Suppressor macrophage treated with lipopolysaccharide for 4 hours (primary cell): ENCODE results near the gene CCER1.
"Not testable (repeated sequence)": the region's sequence is repeated elsewhere in the genome, so short reads cannot be mapped to it uniquely, and the experiment has no call there.

Experiments used
- DNase-seq: peaks from one replicate; pipeline ENCODE4 v3.0.0-alpha.2; 2020

The CCER1 gene, protein sequence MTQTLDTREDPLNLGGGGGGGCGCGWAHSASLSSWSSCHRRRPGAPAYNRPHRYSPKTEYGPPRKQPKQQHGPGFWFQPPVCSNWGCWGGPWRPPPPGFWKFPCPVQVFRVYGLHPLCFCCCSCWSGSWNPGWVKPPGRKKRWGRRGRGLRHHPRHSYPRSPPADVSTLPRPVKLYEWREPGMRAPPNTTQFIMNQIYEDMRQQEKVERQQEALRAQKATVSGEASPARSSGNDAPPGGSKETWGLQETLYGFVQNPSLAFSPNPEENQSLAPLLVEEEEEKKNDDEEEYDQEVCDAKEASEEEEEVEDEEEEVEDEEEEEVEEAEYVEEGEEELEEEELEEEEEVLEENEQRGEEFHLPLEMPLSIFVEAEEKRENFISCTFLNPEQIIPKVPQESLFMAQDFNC

GRCh38 chr12:90954921-90955320 lies at the start of gene CCER1:
Gene CCER1, minus strand, starts transcription at chr12:90955176. Its CDS starts 434 bp downstream, at chr12:90954742.
- DNase-seq, result no peak

DNA sequence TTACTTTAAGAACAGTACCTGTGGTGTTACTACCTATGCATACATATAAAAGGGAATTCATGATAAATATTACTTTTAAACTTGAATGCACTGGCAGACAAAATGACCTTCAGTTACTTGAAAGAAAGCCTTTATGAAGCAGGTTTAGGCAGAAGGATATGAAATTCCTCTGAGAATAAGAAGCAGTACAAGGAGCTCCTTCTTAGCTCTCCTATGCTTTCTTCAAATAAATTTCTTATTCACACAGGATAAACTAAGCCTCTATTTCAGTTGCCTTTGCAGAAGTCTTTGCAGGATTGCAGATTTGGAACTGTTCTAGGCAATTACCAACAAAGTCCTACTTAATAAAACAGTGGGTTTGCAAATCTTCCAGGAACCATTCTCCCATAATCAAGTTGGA lies 48.8 kb upstream of the CCER1 start:
- DNase-seq, result no peak

GRCh38 chr12:91001306-91001705 lies 46.3 kb upstream of the CCER1 start:
- no peak for DNase-seq

- DNase-seq, result no peak
Measured at GRCh38 chr12:90999966-91000365, 45.0 kb upstream of the CCER1 start.

DNA sequence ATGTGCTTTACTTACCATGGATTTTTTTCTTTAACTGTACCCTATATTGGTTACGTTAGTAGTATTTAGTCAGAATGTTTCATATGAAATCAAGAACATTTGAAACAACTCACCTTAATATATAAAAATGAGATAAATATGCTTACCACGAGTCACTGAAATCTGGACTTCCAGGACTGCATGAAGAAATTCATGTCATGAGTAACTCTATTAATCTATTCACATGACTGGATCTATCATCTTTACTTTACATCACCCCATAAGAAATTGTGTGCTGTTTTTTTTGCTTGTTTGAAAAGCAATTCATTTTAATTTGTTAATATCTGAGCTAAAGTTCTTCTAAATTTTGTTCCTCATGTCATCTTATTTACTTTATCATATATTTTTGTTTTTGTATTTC lies 44.6 kb upstream of the CCER1 start:
- DNase-seq, result no peak

DNA sequence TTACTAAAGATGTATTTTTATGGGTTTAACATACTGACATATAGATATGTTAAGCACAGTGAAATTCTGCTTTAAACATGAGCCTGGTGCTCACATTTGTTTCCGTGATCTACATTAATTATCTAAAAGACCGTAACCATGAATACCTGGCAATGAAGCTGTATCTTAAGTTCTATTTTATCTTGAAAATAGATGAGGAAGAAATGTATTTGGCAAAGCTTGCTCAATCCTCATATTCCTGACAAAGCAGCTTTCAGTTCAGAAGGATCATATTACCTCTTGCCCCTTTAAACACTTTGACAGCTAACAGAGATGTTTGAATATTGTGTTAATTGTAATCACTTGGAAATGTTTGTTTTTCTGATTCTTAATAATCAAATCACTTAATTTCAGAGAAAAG lies 40.0 kb upstream of the CCER1 start:
- no peak for DNase-seq

GRCh38 chr12:90991952-90992465 lies 37.0 kb upstream of the CCER1 start:
- DNase-seq, result no peak

- no peak for DNase-seq
Measured at GRCh38 chr12:90990611-90991010, 35.6 kb upstream of the CCER1 start.

DNA sequence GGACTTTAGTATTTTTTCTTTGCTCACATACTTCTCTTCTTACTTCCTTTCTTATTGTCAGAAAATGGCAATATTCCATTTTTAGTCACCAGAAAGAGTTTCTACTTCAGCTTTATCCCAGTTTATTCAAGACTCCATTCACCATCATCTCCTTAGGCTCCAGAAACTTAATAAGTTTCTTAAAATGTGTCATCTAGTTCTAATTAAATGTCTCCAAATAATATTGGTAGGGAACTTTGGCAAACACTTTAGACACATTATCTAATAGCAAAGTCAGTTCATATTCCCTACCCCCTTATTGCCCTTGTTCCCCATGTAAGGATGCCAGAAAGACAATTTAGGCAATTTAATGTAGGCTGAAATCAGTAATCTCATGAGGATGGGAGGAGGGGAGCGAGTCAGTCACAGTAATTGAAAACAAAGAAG lies 34.7 kb upstream of the CCER1 start:
- no peak for DNase-seq

DNA sequence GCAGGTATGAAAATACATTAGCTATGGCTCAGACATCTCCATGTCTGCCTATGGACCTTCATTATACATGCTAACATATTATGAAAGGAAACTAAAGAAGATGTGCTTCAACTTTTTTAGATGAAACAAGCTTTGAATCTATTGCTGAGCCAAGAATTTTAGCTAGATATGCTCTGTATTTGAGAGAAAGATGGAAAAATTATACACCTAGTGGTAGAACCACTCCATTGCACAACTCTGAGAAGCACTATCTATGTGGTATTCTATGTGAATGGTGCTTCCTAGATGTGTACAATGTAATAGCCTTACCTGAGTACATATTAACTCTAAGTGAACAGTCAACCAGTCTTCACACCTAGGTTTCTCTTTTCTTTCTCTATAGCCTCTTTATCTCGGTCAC lies 32.5 kb upstream of the CCER1 start:
- no peak for DNase-seq

- no peak for DNase-seq
Measured at GRCh38 chr12:90987101-90987500, 32.1 kb upstream of the CCER1 start.

DNA sequence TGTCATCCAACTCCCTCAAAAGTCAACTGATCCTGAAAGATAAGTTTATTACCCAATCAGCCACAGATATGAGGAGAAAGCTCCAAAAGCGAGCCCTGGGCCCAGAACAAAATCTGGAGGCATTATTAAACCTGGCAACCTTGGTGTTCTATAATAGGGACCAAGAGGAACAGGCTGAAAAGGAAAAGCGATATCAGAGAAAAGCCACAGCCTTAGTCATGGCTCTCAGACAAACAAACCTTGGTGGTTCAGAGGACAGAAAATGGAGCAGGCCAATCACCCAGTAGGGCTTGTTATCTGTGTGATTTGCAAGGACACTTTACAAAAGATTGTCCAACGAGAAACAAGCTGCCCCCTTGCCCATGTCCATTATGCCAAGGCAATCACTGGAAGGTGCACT lies 30.4 kb upstream of the CCER1 start:
- DNase-seq, result not testable (repeated sequence)

DNA sequence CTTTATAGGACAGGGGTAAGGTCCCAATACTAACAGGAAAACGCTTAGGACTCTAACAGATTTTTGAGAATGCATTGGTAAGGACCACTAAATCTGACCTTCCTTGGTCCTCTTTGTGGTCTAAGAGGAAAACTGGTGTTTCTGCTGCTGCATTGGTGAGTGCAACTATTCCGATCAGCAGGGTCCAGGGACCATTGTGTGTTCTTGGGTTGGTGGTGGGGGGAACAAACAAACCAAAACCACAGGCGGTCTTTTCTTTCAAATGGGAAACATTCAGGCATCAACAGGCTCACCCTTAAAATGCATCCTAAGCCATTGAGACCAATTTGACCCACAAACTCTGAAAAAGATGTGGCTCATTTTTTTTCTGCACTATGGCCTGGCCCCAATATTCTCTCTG lies 29.1 kb upstream of the CCER1 start:
- no peak for DNase-seq

- DNase-seq, result no peak
Measured at GRCh38 chr12:90982170-90982569, 27.2 kb upstream of the CCER1 start.

GRCh38 chr12:90979951-90980350 lies 25.0 kb upstream of the CCER1 start:
- DNase-seq, result no peak

GRCh38 chr12:90979019-90979418 lies 24.0 kb upstream of the CCER1 start:
- no peak for DNase-seq

- DNase-seq, result peak; percentile 43
Measured at GRCh38 chr12:90978117-90978770, 23.3 kb upstream of the CCER1 start.

DNA sequence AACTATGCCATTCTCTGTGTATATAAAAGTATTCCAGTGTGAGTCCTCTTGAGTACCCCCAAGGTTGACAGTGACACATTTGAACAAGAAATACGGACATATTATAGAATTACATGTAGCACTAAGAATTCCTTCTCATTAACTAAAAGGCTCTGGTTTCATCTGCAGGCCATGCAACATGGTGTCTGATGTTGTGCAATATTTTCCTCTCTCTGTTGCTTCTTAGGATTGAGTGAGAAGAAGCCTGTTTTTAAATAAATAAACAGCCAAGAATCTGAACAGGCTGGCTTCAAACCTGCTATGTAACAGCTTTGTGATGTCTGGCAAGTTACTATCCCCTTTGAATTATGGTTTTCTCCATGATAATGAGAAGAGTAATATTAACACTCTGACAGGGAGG lies 22.2 kb upstream of the CCER1 start:
- no peak for DNase-seq

DNA sequence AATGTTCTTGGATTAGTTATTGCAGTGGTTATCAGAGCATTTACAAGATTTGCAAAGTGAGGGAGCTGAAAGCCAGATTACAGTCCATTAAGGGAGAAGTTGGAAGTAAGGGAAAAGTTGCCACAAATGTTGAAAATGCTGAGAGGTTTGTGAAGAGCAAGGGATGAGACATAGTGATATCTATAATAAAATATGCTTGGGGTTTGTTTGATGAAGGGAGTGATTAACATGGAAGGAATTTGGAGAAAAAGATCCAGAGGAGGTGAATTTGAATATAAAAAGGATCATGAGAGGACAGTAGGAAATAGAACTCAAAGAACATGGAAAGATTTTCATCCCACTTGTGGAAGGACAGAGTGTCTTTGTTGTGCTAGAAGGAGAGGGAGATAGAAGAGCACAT lies 19.3 kb upstream of the CCER1 start:
- DNase-seq, result no peak

GRCh38 chr12:90972226-90972625 lies 17.2 kb upstream of the CCER1 start:
- DNase-seq, result no peak

GRCh38 chr12:90970911-90971310 lies 15.9 kb upstream of the CCER1 start:
- DNase-seq, result no peak

DNA sequence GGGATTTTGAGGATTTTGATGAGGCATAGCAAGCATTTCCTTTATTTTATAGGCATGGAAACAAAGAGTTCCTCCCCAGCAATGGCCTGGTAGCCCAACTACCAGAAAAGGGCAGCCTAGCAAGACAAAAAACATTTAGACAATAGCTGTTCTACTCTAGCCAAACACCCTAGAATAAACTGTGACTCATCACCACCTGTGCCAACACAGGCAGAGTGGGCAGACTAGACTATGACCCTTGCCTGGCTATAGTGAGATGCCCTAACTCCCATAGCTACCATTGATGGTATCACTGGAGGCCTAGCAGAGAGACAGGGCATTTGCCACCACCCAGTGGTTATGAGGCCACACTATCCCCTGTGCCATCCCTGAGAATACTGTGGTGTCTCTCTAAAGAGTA lies 15.5 kb upstream of the CCER1 start:
- no peak for DNase-seq

GRCh38 chr12:90969851-90970250 lies 14.9 kb upstream of the CCER1 start:
- DNase-seq, result no peak

DNA sequence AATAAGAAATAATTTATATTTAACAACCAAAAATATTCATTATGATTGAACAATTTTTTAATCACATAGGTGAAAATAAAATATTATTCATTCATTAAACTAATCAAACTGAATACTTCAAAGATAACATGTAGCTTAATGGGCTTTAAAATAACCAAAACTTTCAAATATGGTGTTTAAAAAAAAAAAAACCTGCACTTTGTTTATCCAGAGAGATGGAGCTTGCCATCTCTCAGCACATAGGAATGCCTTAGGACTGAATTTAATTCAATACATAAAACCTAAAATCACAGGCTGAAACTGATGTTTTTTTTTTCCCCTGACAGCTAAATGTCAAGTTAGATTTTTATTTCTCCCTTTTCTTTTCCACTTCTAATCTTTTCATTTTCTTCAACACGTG lies 14.4 kb upstream of the CCER1 start:
- no peak for DNase-seq
